HepG2 (cell line): Measurements from ENCODE around the gene IFIT5. TPM values are rescaled to one million over a fixed set of nuclear protein-coding genes. Genes with fewer than 3 reads are reported as not detected.

Experiments
- ATAC-seq: fragments of 200-7000 bp; cut with Tn5 transposase; 3 replicates; pipeline ENCODE4 v1.9.1; 2020; ENCODE audit warnings: mild to moderate bottlenecking, moderate library complexity
- BruUV-seq: library from RNA; stranded (reverse); fragments of 400-500 nt; replicated peaks from 2 replicates; lab custom pipeline; 2021; lab: Mats Ljungman, UMichigan
- CTCF ChIA-PET: fragments of 300-600 bp; formaldehyde crosslinking; extraction: SDS; loops from one replicate; lab custom pipeline; 2021; ENCODE audit warnings: low total read pairs, inconsistent platforms, low intra/inter-chr PET ratio; lab: Yijun Ruan, JAX
- POLR2A ChIA-PET: fragments of 350-600 bp; sonication (Branson Sonifier 250); formaldehyde crosslinking; loops from one replicate; lab custom pipeline; 2020; ENCODE audit warnings: antibody characterized with exemption, inconsistent platforms; lab: Yijun Ruan, JAX
- DNase-seq: peaks from one replicate; pipeline ENCODE4 v3.0.0-alpha.2; 2015; ENCODE audit warnings: low spot score
- FAIRE-seq: peaks from 3 replicates; lab custom pipeline; 2011; peaks lifted over from hg19 to GRCh38; lab: Jason Lieb, UNC
- H2AFZ ChIP-seq: one replicate; pipeline ENCODE4 v1.6.1; 2011; ENCODE audit warnings: low read length, inconsistent platforms
- H3K27ac ChIP-seq: fragments of 300-600 bp; 3 replicates; pipeline ENCODE4 v1.8.0; 2011; ENCODE audit warnings: mixed run types, mild to moderate bottlenecking, mixed read lengths, low read length, inconsistent platforms; ENCODE audit not compliant: insufficient read depth; ENCODE audit errors: extremely low read length
- H3K27me3 ChIP-seq, 2 experiments: fragments of 200-600 bp in 1 of 2; 2 replicates in 1 of 2; 3 replicates in 1 of 2; pipeline versions ENCODE4 v1.6.0 to v1.8.0; 2011; ENCODE audit warnings: low read length in 2 of 2, mild to moderate bottlenecking in 2 of 2, moderate library complexity in 2 of 2, inconsistent platforms in 1 of 2; ENCODE audit not compliant: insufficient read depth in 2 of 2, control insufficient read depth in 1 of 2
- H3K36me3 ChIP-seq, 2 experiments: fragments of 200-600 bp in 1 of 2; replicated peaks in 1 of 2; 2 replicates in 1 of 2; 3 replicates in 1 of 2; pipeline versions ENCODE4 v1.5.1 to v1.8.0; 2011; ENCODE audit warnings: low read length in 2 of 2, inconsistent platforms in 1 of 2; ENCODE audit not compliant: insufficient read depth in 2 of 2, control insufficient read depth in 1 of 2
- H3K4me1 ChIP-seq: 2 replicates; pipeline ENCODE4 v1.5.1; 2012; ENCODE audit warnings: low read length, inconsistent platforms; ENCODE audit not compliant: insufficient read depth
- H3K4me2 ChIP-seq: 2 replicates; pipeline ENCODE4 v1.6.0; 2011; ENCODE audit warnings: low read depth, low read length, inconsistent platforms
- H3K4me3 ChIP-seq, 3 experiments: fragments of 200-600 bp in 1 of 3; sonication (generic), shearing (Covaris generic) in 1 of 3; replicated peaks in 1 of 3; 2 replicates each; pipeline ENCODE4 v1.5.1; 2011 to 2016; ENCODE audit warnings: low read length in 3 of 3, inconsistent platforms in 2 of 3, low read depth in 2 of 3, mild to moderate bottlenecking in 2 of 3, control low read depth in 1 of 3, mixed read lengths in 1 of 3; ENCODE audit not compliant: insufficient read depth in 1 of 3
- H3K79me2 ChIP-seq: one replicate; pipeline ENCODE4 v1.6.1; 2011; ENCODE audit warnings: low read length, inconsistent platforms; ENCODE audit not compliant: insufficient read depth
- H3K9ac ChIP-seq: 2 replicates; pipeline ENCODE4 v1.6.0; 2011; ENCODE audit warnings: mild to moderate bottlenecking, low read depth, low read length, inconsistent platforms; ENCODE audit not compliant: insufficient read depth
- H3K9me3 ChIP-seq: 2 replicates; pipeline ENCODE4 v1.5.1; 2012; ENCODE audit warnings: mild to moderate bottlenecking, low read length
- H4K20me1 ChIP-seq: 2 replicates; pipeline ENCODE4 v1.6.0; 2011; ENCODE audit warnings: inconsistent platforms, mild to moderate bottlenecking, low read length, moderate library complexity; ENCODE audit not compliant: insufficient read depth
- NBN ChIP-seq: fragments of 450-650 bp; conservative IDR thresholded peaks from 2 replicates; pipeline ENCODE4 v1.6.1; 2017
- NR3C1 ChIP-seq: sonication (generic); formaldehyde crosslinking; IDR thresholded peaks from 2 replicates; pipeline ENCODE4 v1.4.0; 2020; ENCODE audit warnings: missing genetic modification reagents
- PPARG ChIP-seq: conservative IDR thresholded peaks from 2 replicates; pipeline ENCODE4 v1.6.1; 2016; ENCODE audit warnings: missing biosample characterization, missing genetic modification reagents
- YEATS2 ChIP-seq: sonication (generic); formaldehyde crosslinking; IDR thresholded peaks from 2 replicates; pipeline ENCODE4 v1.4.0; 2020; ENCODE audit warnings: missing genetic modification reagents, borderline replicate concordance
- ZZZ3 ChIP-seq: sonication (generic); formaldehyde crosslinking; IDR thresholded peaks from 2 replicates; pipeline ENCODE4 v1.4.0; 2020; ENCODE audit warnings: missing genetic modification reagents, mild to moderate bottlenecking, borderline replicate concordance
- WGBS: methylation state at CpG from one replicate; pipeline ENCODE4 v1.1.6; 2017; ENCODE audit warnings: low lambda C conversion rate; 5-methylcytosine and 5-hydroxymethylcytosine counted together
- in situ Hi-C: cut with HindIII; loops from 2 replicates; pipeline ENCODE4 v1.10.0; 2017; ENCODE audit warnings: low pct_unique_long_range_greater_than_20kb; ENCODE audit not compliant: extremely low pct_ligation_motif_present
- intact Hi-C: fragments of 100-400 bp; cut with micrococcal nuclease; formaldehyde crosslinking; loops from one replicate; pipeline ENCODE4 v1.10.0; 2022; ENCODE audit not compliant: unreplicated experiment
- polyA plus RNA-seq, 8 experiments: library from polyadenylated mRNA; depleted of rRNA in 3 of 8; stranded (reverse) in 7 of 8; unstranded in 1 of 8; fragments of >200 nt; fragmentation: Illumina TruSeq in 4 of 8; extraction: Trizol in 4 of 8; gene quantifications; 2 replicates each; pipeline versions ENCODE4 v1.2.1 to v1.2.3, GENCODE V29; 2011 to 2016; ENCODE audit warnings: low read depth in 4 of 8, missing spikeins in 1 of 8, mixed read lengths in 1 of 8; ENCODE audit not compliant: insufficient read depth in 1 of 8
- total RNA-seq, 5 experiments: library from RNA; depleted of rRNA; stranded (reverse); fragments of >200 nt; fragmentation: Illumina TruSeq; extraction: Trizol; gene quantifications; 2 replicates each; pipeline ENCODE4 v1.2.3, GENCODE V29; 2016; ENCODE audit warnings: low read depth in 1 of 5
- TF ChIP-seq, protein P1 (sequence below), 2 experiments: fragments of 450-650 bp in 1 of 2; sonication (generic) in 1 of 2; formaldehyde crosslinking in 1 of 2; IDR thresholded peaks; 2 replicates each; pipeline versions ENCODE4 v1.6.1 to v1.8.0; 2016 to 2022; ENCODE audit warnings: antibody characterized with exemption in 1 of 2, mild to moderate bottlenecking in 1 of 2, missing genetic modification reagents in 1 of 2

The IFIT5 gene
- total and polyA plus RNA-seq, 2 of the 13 experiments (the other 11 are each of a cell fraction or from before 2014, with no cell fraction given): 2.2 to 8.3 TPM

DNA sequence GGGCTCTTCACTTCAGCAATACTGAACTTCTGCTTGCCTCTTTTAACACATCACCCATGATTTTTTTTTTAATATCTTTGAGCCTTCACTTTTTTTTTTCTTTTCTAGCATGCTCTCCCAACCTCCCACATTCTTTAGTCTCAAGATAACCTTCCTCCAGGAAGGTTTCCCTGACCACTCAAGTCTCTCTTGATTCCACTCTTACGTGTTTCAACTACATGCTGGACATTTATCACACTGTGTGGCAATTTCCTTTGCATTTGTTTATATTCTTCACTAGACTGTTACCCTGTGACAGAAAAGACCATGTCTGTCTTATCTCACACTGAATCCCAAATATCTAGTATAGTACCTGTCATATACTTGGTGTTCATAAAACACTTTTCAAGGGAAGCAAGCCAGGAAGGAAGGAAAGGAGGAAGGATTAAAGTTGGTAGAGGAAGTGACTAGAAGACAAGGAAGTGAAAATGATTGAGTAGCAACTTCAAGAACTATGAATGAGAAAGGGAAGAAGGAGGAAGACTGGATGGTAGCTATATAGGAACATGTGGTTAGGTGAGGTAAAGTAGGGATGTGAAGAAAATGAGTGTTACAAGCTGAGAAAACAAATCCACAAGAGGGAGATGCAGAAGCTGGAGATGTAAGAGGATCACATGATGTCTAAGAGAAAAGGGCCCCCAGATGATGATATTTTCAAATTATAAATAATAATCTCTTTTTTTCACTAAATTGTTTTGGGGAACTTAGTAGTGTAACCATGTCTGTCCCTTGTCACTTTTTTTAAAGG lies 40.4 kb downstream of the IFIT5 start:
- no peak for TF ChIP-seq NBN
- no peak for TF ChIP-seq NR3C1 (CRISPR knock-in tag)
- in situ Hi-C loops: no loop called here
- no peaks in the 10 kb centered on the region for H3K36me3 ChIP-seq
- BruUV-seq: no TSS peak
- H3K4me3 ChIP-seq: no peak overlapping the region
- no peaks in the 10 kb centered on the region for H3K4me1 ChIP-seq
- WGBS: 16% methylated on average over 1 of the region's 1 CpG
- intact Hi-C loops: no loop called here
- FAIRE-seq: no peak
- no peaks in the 10 kb centered on the region for H4K20me1 ChIP-seq
- no peak overlapping the region for H3K9ac ChIP-seq
- no peaks in the 10 kb centered on the region for H3K27me3 ChIP-seq
- DNase-seq: no peak
- H2AFZ ChIP-seq: no peak overlapping the region
- ChIA-PET CTCF (no interaction called here), POLR2A (no interaction called here)
- no peak for ATAC-seq
- no peak overlapping the region for H3K4me2 ChIP-seq
- no peaks in the 10 kb centered on the region for H3K79me2 ChIP-seq
- no peak overlapping the region for H3K27ac ChIP-seq
- H3K9me3 ChIP-seq: no peaks in the 10 kb centered on the region

DNA sequence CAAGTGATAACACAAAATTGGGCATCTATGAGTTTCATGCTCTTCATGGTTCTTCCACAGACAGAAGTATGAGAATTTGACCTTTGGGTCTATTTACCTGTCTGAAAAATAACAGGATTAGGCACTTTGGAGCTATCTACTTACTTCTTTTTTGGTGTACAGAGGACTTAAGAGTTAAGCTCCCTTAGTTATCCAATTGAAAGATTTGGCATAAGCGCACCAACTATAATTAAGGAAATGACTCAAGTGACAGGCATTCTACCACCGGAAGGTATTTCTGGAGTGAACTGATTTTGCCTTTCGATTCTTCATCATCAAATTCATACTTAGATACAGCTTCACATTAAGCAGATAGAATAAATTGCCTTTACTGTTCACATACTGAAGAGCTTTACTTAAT lies 43.9 kb downstream of the IFIT5 start:
- no peaks in the 10 kb centered on the region for H3K79me2 ChIP-seq
- no peak overlapping the region for H2AFZ ChIP-seq
- no peaks in the 10 kb centered on the region for H3K9me3 ChIP-seq
- ATAC-seq: no peak
- TF ChIP-seq YEATS2 (CRISPR knock-in tag) (no peak), ZZZ3 (CRISPR knock-in tag) (no peak), PPARG (CRISPR knock-in tag) (no peak)
- TF ChIP-seq, protein P1, sequence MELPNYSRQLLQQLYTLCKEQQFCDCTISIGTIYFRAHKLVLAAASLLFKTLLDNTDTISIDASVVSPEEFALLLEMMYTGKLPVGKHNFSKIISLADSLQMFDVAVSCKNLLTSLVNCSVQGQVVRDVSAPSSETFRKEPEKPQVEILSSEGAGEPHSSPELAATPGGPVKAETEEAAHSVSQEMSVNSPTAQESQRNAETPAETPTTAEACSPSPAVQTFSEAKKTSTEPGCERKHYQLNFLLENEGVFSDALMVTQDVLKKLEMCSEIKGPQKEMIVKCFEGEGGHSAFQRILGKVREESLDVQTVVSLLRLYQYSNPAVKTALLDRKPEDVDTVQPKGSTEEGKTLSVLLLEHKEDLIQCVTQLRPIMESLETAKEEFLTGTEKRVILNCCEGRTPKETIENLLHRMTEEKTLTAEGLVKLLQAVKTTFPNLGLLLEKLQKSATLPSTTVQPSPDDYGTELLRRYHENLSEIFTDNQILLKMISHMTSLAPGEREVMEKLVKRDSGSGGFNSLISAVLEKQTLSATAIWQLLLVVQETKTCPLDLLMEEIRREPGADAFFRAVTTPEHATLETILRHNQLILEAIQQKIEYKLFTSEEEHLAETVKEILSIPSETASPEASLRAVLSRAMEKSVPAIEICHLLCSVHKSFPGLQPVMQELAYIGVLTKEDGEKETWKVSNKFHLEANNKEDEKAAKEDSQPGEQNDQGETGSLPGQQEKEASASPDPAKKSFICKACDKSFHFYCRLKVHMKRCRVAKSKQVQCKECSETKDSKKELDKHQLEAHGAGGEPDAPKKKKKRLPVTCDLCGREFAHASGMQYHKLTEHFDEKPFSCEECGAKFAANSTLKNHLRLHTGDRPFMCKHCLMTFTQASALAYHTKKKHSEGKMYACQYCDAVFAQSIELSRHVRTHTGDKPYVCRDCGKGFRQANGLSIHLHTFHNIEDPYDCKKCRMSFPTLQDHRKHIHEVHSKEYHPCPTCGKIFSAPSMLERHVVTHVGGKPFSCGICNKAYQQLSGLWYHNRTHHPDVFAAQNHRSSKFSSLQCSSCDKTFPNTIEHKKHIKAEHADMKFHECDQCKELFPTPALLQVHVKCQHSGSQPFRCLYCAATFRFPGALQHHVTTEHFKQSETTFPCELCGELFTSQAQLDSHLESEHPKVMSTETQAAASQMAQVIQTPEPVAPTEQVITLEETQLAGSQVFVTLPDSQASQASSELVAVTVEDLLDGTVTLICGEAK (IDR thresholded peaks at IDR 0.05): no peak
- TF ChIP-seq, protein P1 (CRISPR knock-in tag; IDR thresholded peaks at IDR 0.05): no peak
- TF ChIP-seq, all 625 proteins: peak for 0
- in situ Hi-C loops: no loop called here
- H3K27ac ChIP-seq: no peak overlapping the region
- H3K36me3 ChIP-seq: no peaks in the 10 kb centered on the region
- H3K4me1 ChIP-seq: no peaks in the 10 kb centered on the region
- POLR2A ChIA-PET: no interaction called here
- H3K9ac ChIP-seq: no peak overlapping the region
- CTCF ChIA-PET: no interaction called here
- no TSS peak for BruUV-seq
- no peak overlapping the region for H3K4me2 ChIP-seq
- H4K20me1 ChIP-seq: no peaks in the 10 kb centered on the region
- H3K4me3 ChIP-seq: no peak overlapping the region
- H3K27me3 ChIP-seq: no peaks in the 10 kb centered on the region
- 40% methylated on average over 3 of the region's 3 CpGs for WGBS
- DNase-seq (no peak), FAIRE-seq (no peak)
- intact Hi-C loops: no loop called here
